Kidney glomerular epithelial cell (primary cell): ENCODE results near the gene SULF2.
"Not testable (repeated sequence)": the region's sequence is repeated elsewhere in the genome, so short reads cannot be mapped to it uniquely, and the experiment has no call there.

Experiments used
- DNase-seq: peaks from one replicate; lab custom pipeline; 2025; lab: John Stamatoyannopoulos, UW

Gene SULF2

DNA sequence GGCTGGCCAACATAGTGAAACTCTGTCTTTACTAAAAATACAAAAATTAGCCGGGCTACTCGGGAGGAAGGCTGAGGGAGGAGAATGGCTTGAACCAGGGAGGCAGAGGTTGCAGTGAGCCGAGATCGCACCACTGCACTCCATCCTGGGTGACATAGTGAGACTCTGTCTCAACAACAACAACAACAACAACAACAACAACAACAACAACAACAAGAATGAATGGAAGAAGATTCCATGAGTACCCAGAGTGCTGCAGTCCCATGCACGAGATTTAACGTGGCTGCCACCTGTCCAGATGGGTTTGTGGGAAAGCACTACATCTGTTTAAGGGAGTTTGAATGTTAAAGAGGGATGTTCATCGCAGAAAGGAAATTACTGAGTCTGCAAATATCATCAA lies 19.7 kb upstream of the SULF2 start:
- DNase-seq: not testable (repeated sequence)

DNA sequence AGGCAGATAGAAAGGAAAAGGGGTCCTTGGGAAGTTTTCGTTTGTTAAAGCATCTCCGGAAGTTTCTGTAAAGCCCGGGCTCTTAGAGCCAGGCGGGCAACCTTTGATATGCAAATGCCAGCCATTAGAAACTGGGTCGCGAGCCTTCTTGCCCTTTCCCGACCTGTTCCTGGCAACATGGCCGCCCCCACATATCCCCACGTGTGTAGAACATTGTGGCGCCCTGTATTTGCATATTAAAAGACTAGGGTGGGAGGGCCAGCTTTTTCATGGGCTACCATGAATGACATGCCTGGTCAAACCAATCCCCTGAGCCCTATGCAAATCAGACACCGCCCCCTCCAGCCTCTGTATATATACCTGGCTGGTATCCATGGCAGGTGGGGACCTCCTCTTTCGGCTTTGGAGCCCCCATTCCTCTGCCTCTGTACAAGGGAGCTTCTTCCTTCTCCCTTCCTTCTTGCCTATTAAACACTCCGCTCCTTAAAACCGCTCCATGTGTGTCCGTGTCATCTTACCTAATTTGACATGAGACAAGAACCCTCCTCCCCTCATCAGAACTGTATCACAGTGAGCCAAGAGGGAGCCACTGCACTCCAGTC lies 19.0 kb upstream of the SULF2 start:
- DNase-seq: not testable (repeated sequence)

DNA sequence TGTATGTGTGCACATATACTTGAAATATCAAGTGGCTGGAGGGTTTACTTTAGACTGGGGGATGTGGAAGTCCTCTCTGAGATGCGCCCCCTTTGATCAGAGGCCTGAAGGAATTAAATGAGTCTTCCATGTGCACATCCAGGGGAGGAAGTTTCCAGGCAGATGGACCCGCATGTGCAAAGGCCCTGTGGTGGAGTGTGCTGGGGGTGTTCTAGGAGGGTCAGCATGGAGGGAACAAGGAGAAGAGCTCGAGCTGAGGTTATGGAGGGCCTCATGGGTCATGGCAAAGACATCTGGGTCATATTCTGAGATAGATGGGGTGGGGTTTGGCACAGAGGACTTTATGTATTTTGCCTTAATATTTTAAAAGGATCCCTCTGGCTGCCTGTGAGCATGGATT lies 17.7 kb upstream of the SULF2 start:
- no peak for DNase-seq

DNA sequence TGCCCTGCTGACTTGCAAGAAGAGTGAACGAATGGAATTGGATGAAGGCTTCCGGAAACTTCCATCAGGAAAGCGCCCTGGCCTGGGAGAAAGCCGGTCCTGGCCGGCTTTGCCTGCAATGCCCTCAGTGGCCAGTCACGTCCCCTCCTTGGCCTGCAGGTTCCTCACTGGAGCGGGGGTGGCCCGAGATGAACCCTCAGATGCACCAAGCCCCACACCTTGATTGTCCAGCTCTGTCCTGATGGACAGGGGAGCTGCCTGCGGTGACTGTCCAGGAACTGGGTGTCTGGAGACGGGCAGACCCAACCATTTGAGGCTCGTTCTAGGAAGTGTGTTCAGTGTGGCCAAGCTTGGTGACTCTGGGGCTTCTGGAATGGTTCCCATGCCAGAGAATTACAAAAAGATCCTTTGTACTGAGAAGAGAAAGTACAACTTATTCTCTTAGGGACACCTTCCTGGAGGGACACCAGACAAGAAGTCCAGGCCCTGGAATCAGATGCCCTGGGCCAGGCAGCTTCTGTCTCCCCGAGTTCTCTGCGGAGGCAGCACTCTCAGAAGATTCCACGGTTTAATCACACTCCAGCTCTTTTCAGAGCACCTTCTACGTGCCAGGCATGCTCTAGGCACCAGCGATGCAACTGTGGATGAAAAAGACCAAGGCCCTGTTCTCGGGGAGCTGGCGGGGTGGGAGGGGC lies 17.1 kb upstream of the SULF2 start:
- no peak for DNase-seq

DNA sequence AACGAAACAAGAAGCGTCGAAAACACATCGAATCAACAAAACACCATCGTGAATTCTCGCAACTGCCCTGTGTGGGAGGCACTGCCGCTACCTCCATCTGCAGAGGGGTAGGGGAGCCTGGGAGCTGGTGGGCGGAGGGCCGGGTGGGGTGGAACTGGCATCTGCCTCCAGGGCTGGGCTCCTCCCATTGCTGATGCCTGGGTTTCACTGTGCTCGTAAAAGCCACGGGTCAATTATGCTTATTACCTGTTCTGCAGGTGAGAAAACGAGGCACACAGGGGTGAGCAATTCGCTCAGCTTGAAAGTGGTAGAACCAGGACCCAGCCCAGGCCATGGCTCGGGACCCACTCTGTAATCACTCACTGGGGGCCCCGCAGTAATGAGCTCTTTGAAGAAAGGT lies 16.5 kb upstream of the SULF2 start:
- no peak for DNase-seq

DNA sequence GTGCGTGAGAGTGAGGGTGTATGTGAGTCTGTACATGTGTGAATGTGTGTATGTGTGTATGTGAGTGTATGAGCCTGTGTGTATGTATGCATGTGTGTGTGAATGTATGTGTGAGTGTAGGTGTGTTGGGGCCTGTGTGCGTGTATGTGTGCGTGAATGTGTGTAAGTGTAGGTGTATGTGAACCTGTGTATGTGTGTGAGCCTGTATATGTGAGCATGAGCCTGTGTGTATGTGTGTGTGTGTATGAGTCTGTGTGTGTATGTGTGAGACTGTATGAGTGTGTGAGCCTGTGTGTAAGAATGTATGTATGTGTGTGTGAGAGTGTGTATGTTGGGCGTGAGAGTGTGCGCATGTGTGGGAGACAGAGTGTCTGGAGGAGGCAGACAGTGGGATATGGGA lies 15.8 kb upstream of the SULF2 start:
- DNase-seq: no peak

DNA sequence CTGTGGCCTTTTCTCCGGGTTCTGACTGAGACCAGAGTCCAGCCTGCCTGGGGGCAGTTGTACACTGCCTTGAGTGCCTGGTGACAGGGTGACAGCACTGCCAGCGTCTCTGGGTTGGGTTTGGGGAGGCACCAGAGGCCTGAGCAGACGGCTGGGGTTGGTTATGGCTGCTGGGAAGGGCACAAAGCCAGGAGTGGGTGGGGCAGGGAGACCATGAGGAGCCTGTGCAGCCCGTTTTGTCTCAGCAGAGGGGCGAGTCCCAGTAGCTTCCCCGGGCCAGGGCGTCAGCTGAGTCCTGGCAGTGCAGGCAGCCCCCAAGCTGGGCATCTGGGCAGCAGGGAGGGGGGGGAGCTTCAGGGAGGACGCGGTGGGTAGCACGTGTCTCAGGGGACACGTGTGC lies 15.3 kb upstream of the SULF2 start:
- DNase-seq: no peak

DNA sequence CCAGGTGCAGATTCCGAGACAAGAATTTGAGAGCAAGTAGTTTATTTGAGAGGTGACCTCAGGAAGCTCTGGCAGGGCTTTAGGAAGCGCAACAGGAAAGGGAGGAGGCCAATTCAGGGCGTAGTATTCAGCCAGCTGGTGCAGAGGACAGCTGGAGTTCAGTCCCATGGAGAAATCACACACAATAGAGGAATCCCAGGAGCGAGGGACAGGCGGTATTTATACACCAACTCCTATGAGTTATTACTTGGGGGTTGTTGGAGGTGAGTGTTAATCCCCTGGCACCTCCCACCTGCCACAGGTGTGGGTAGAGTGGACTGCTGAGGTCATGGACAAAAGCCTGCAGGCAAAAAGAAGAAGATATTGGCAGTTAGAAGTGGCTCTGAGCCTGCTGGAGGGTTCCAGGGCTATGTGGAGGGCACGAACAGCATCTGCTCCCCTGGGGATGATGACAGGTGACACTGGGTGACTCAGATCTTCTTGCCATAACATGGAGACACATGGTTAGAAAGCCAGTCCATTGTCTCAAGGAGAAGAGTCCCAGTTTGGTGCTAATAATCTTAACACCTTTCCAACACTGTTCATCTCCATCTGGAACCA lies 13.9 kb upstream of the SULF2 start:
- DNase-seq: no peak

DNA sequence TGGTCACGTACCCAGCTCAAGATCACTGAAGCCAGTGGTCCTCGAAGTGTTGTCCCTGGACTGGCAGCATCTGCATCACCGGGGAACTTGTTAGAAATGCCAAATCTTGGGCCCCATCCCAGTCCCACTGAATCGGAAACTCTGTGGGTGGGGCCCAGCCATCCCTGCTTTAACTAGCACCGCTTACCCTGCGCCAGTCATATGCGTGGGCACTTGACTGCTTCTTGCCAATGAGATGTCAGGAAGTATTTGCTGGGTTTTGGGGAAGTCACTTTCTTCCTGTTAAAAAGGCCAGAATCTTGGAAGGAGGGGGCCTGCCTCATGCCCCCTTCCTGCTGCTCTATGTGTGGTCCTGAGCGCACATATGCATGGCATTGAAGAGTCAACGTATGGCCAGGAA lies 11.7 kb upstream of the SULF2 start:
- DNase-seq: no peak

DNA sequence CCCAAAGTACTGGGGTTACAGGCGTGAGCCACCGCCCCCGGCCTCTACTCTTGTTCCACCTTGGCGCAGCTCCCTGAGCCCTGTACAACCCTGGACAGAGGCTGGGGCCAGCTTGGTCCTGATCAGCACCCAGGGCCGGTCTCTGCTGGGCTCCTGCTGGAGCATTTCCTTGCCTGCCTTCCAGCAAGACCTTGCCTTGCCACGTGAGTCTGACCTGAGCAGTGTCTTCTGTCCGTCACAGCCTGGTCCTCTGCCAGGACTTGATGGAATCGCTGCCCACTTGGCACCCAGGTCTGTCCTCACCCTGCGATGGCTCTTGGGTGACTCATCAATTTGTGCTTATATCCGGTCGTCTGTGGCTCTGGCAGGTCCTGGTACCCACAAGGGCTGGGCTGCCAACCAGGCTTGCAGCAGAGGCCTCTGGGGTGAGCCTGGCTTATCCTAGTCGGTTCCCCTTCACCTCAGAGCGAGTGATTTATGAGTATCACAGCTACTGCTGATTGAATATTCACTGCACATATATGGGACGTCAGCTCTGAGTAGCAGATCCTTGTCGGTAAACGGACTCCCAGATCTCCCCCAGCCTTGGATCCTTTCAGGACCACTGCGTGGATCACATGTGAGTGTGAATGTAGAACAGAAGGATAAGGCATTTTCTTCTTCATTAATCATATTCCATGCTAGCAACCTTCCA lies 10.1 kb upstream of the SULF2 start:
- DNase-seq: no peak

DNA sequence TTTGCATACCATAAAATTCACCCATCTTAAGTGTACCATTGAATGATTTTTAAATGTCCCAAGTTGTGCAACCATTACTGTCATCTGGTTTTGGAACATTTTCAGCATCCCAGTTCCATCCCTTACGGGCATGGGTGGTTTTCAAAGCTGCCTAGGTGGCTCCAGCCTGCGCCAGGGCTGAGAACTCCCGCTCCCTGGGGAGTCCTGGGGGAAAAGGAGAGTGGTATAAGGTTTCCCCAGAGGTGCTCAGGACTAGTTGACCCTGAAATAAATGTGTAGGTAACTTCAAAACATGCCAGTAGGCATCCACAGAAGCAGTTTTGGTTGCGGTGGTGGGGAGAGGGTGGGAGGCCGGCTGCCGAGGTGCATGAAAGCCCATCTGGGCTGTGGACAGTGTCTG lies 9.0 kb upstream of the SULF2 start:
- not testable (repeated sequence) for DNase-seq

DNA sequence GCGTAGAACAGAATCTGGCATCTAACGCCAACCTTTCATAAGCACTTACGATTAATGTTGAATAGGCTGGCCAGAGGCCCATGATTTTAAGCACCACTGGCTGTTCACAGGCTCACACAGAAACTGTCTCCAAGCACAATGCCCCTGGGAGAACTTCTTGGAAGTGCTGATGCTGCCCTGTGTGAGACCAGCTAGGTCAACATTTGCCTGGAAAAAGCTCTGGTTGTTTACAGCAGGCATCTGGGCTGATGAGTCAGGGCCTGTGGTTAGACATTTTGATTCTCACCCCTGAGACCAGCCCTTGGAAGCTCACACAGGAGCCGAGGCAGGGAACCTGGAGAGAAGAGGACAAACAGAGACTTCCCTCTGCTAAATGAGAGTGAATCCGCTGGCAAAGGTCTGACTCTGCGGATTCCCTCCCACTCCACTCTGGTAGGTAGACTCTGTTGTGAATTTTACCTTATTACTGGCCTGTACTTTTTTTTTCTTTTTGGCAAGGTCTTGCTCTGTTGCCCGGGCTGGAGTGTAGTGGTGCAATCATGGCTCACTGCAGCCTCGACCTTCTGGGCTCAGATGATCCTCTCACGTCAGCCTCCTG lies 6.8 kb upstream of the SULF2 start:
- peak; percentile 62 for DNase-seq

DNA sequence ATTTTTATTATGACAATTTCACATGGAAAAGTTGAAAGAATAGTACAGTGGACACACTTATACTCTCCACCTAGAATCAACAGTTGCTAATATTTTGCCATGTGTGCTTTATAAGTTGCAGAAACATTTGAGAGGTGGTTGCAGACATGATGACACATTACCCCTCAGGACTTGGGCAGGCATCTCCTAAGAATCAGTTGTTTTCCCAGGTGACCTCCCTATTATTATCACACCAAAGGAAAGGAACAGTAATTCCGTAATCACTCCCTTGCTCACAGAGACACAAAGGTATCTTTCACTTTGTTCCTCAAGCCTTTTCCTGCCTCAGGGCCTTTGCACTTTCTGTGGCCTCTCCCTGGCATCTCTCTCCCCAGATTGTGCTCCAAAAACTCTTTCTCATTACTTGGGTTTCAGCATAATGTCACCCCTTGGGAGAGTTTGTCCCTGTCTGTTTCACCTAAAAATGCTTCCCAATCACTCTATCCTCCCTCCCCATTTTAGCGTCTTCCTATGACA lies 5.9 kb upstream of the SULF2 start:
- no peak for DNase-seq

DNA sequence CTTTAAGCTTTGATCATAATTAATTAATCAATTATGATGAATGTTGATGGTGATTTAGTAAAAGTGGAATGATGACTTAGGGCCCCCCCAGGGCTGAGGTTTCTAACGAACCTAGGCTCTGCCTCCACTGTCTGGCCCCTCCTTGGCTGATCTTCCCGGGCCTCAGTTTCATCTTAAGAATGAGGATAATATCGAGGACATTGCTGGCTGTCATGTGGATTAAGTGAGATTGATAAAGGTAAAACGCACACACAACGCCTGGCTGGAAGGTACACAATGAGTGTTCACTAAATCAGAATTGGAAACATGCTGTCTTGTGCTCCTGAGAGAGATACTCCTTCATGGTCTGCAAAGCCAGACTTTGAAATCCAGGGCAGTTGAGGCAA lies 5.3 kb upstream of the SULF2 start:
- no peak for DNase-seq

DNA sequence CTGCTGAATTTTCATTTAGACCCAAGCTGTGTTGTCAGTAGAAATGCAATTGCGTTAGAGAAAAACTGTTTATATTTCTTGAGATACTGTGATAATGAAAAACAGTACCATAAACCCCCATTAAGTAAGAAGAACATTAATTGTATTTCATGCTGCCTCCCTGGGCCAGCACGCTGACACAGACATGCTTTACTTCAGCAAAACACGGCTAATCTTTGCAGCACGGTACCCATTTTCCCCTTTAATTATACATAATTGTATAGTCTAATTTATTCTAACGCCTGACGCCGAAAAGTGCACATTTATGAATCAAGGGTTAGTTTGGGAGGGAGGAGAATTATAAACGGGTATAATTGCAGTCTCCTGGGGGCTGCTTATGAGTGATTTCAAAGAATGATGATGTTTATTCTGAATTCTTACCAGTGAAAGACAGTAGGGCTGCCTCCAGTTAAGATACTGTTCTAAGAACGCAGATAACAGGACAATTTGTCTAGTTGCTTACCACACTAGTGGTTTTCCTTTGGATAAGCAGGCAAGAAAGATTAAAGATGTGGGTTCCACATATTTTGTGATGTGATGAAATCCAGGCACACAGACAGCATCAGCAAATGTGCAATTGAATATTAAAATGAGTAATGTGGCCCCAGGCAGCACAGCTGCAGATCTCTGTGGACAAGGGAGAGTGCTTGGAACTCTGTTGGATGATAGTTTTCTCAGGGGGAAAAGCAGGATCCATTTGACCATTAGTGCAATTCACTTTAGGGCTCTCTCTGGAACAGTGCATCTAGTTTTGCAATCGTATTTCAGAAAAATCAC lies 4.7 kb upstream of the SULF2 start:
- no peak for DNase-seq

DNA sequence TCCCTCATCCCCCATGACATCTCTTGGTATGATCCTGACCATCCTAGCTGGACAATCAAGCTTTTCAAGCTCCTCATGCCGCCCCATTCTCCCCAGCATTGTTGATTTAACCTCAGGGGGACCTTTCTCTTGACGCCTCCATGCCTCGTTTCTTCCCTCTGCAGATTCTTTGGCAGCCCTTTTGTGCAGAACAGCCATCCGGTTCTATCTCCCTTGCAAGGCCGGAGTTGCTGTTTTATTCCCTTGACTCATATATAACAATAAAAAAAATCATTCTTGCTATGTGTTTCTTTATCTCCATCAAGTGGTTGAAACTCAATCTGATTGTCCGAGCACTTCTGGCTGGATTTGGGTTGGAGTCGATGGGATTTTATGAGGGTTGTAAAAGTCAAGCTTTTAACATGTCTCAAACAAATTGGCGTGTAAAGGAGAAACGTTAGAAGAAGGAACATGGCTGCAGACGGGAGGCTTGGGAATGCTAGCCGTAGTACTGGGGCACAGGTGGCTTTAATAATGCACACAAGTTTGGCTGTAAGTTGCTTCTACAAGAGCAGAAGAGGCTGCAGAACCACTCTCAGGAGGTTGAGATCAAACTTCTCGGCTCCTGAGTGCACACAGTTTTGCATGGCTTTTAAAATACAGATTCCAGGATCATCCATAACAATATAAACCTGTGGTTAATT lies 3.9 kb upstream of the SULF2 start:
- DNase-seq: no peak

DNA sequence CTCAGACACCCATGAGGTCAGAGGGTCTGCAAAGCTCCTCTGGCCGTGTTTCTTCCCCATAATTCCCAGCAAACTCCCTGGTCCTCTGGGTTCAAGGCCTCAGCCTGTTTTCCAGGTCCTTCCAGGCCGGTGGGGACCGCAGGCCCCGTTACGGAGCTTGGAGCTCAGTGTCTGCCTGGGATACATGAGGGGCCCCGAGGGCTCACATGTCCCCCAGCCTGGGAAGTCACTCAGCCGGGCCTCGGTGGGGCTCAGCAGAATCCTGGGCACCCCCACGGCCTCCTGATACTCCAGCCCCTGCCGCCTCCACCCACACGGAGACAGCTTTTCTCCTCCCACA lies 3.4 kb upstream of the SULF2 start:
- no peak for DNase-seq

DNA sequence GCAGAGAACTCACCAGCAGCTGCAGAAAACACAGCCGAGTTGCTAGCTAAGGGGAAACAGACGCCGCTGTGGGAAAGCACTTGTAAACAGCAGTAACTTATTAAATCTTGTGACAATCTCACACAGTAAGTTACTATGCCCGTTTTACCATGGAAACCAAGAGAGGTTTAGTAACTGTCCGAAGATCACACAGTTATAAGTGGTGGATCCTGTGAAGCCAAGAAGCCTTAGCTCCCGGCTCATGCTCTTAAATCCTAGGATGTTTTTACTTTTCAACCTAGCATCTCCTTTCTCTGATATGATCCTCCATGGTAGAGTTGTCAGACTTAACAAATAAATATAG lies 1.5 kb upstream of the SULF2 start:
- DNase-seq: no peak

DNA sequence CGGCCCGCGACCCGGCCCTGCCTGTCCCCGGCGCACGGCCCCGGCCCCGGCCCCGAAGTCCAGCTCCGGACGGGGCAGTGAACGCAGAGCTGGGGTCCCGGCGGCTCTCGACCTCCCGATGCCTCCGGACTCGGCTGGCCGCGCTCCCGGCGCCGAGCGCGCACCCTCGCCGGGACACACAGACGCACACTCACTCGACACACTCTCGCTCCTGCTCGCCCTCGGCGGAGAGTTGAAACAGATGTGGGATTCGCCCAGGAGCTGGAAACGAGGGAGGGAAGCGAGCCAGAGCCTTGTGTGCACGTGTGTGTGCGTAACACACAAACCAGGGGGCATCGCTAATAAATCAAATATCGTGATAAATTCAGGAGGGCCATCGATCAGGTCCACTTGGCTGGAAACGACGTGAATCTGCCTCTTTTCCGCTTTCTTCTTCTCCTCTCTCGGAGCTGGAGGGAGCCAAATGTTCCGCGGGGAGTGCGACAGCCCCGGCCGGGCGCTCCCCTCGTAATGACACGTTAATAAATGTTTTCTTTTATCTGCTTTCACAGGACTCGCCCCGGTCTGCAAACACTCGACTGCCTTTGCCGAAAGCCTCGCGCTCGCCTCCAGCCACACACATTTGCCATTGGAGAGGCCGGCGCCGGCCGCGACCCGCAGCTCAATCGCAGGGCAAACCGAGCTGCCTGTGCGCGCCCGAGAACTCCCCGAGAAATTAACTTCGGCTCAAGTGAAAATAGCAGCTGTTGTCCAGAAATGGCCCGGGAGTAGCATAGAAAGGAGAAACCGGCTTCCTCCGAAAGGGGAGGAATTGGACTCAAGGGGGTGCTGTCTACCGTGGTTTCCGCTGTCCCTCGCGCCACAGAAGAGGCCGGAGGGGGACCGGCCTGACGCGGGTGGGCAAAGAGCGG lies 828 bp upstream of the SULF2 start:
- peak; percentile 75 for DNase-seq

DNA sequence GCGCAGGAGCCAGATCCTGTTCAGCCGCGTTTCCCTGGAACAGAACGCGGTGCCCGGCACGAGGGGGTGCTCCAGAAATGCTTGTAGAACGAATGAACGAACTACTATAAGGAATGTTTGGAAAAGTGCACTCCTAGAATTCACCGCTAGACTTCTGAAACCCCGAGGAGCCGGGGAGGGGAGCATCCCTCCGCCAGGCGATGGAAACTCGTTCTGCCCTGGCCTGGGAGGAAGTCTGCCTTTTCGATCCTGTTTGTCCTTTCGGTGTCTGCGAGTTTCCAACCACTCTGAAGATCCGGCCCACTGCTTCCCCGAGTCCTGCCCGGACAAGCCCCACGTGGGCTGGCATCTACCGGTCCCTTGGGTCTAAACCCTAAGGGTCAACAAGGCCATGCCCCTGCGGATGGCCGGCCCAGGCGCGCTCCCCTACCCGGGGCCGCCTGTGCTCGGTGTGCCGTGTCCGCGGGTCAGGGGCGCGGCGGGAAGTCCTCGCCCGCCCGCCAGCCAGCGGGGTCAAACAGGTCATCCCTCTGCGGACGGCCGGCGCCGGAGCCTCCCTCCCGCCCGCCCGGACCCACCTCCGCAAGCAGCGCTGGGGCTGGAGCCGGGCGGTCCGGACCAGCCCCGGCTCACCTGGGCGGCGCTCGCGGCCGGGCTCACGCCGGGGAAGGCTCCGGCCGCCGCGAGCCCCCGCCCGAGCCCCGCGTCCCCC lies 526 bp downstream of the SULF2 start:
- peak; percentile 47 for DNase-seq
